NCI-H146 treated with DMSO at 0.1 percent for 48 hours (cell line): ENCODE measurements around the gene CRK.
"Not testable (repeated sequence)": the region's sequence is repeated elsewhere in the genome, so short reads cannot be mapped to it uniquely, and the experiment has no call there.

Source experiments
- DNase-seq: peaks from one replicate; lab custom pipeline; 2025; ENCODE audit not compliant: unreplicated experiment; lab: John Stamatoyannopoulos, UW

Gene CRK

GRCh38 chr17:1467898-1468492, 12.0 kb upstream of the CRK start:
- DNase-seq = no peak

- DNase-seq = no peak
These were observed 11.2 kb upstream of the CRK start for GRCh38 chr17:1467258-1467657.

- DNase-seq = no peak
These were observed 8.2 kb upstream of the CRK start for GRCh38 chr17:1464186-1464585.

- no peak for DNase-seq
These were observed 6.4 kb upstream of the CRK start for GRCh38 chr17:1462164-1463112.

- no peak for DNase-seq
These were observed 5.3 kb upstream of the CRK start for GRCh38 chr17:1461198-1461944.

- no peak for DNase-seq
These were observed 4.2 kb upstream of the CRK start for GRCh38 chr17:1460233-1460632.

- DNase-seq = no peak
These were observed 688 bp downstream of the CRK start for GRCh38 chr17:1455291-1455796.

- no peak for DNase-seq
These were observed 1.5 kb downstream of the CRK start for GRCh38 chr17:1454541-1454940.

- not testable (repeated sequence) for DNase-seq
These were observed 2.3 kb downstream of the CRK start for GRCh38 chr17:1453694-1454093.

GRCh38 chr17:1452836-1453235, 3.2 kb downstream of the CRK start:
- DNase-seq = no peak

- not testable (repeated sequence) for DNase-seq
These were observed 5.8 kb downstream of the CRK start for GRCh38 chr17:1450261-1450660.

- no peak for DNase-seq
These were observed 6.5 kb downstream of the CRK start for GRCh38 chr17:1449412-1449967.

GRCh38 chr17:1447052-1447451, 9.0 kb downstream of the CRK start:
- no peak for DNase-seq

GRCh38 chr17:1446201-1446600, 9.8 kb downstream of the CRK start:
- DNase-seq = no peak

- not testable (repeated sequence) for DNase-seq
These were observed 10.3 kb downstream of the CRK start for GRCh38 chr17:1445695-1446094.

GRCh38 chr17:1442721-1443120, 13.3 kb downstream of the CRK start:
- not testable (repeated sequence) for DNase-seq

- no peak for DNase-seq
These were observed 13.8 kb downstream of the CRK start for GRCh38 chr17:1442187-1442586.

- DNase-seq = no peak
These were observed 15.1 kb downstream of the CRK start for GRCh38 chr17:1440921-1441320.

GRCh38 chr17:1438593-1439083, 17.4 kb downstream of the CRK start:
- no peak for DNase-seq

- DNase-seq = no peak
These were observed 20.7 kb downstream of the CRK start for GRCh38 chr17:1435326-1435725.

GRCh38 chr17:1434150-1434549, 21.9 kb downstream of the CRK start:
- no peak for DNase-seq
